ENCODE results near the gene GPR157.
A peak's percentile ranks its signal among the peaks of the same experiment; 100 is the strongest.

GPR157 gene

GRCh38 chr1:9085306-9085940 is 43.5 kb downstream of the GPR157 start:
- H3K4me1 ChIP-seq (ENCODE audit: control insufficient read depth in 2 of 2, insufficient read depth in 1 of 2, low read depth in 1 of 2, low read length in 2 of 2) = no peaks in the 10 kb centered on the region
- H3K4me2 ChIP-seq (ENCODE audit: insufficient read depth, low read length, poor library complexity, severe bottlenecking) = no peak overlapping the region
- H2AFZ ChIP-seq (ENCODE audit: low read length) = no peak overlapping the region
- no peak overlapping the region for H2BK120ac ChIP-seq (ENCODE audit: low read depth, low read length)
- H3K36me3 ChIP-seq (replicated peaks in 1 of 2; ENCODE audit: control insufficient read depth in 2 of 2, insufficient read depth in 2 of 2, low read length in 2 of 2) = no peaks in the 10 kb centered on the region
- H4K91ac ChIP-seq (ENCODE audit: low read depth, low read length, poor library complexity) = no peak overlapping the region
- H2BK5ac ChIP-seq (ENCODE audit: low read length) = no peak overlapping the region
- no peak overlapping the region for H4K8ac ChIP-seq (ENCODE audit: low read depth, low read length)
- no peak for DNase-seq (ENCODE audit: low spot score)
- no peak overlapping the region for H3K9ac ChIP-seq (ENCODE audit: low read depth, low read length, poor library complexity)
- WGBS, 2 donors (ENCODE audit: extremely low coverage in 2 of 2, insufficient read length in 2 of 2, insufficient replicate concordance in 1 of 2) = no CpG with 5 or more reads among the region's 7 CpGs
- no peak overlapping the region for H3K4ac ChIP-seq (ENCODE audit: low read length)
- no peak overlapping the region for H3K18ac ChIP-seq (ENCODE audit: low read length)
- no peaks in the 10 kb centered on the region for H3K9me3 ChIP-seq (replicated peaks in 1 of 2; ENCODE audit: control insufficient read depth in 2 of 2, insufficient read depth in 1 of 2, low read depth in 1 of 2, low read length in 2 of 2)
- no peak overlapping the region for H3K27ac ChIP-seq (replicated peaks; ENCODE audit: low read length)
- no peak overlapping the region for H3K4me3 ChIP-seq (ENCODE audit: low read length in 2 of 2)
- no peaks in the 10 kb centered on the region for H3K27me3 ChIP-seq (ENCODE audit: control insufficient read depth in 3 of 3, insufficient read depth in 3 of 3, low read depth in 1 of 3, low read length in 3 of 3)
- H2BK15ac ChIP-seq (ENCODE audit: low read length) = no peak overlapping the region
- no peak overlapping the region for H2AK5ac ChIP-seq (ENCODE audit: low read depth, low read length)
- no peak overlapping the region for H3K23ac ChIP-seq (ENCODE audit: low read depth, low read length, poor library complexity)
- H2BK12ac ChIP-seq (ENCODE audit: low read length) = no peak overlapping the region
- no peak overlapping the region for H3K14ac ChIP-seq (ENCODE audit: low read length)
- no peaks in the 10 kb centered on the region for H3K79me1 ChIP-seq (ENCODE audit: low read depth, low read length)

GRCh38 chr1:9084906-9085305 is 44.0 kb downstream of the GPR157 start:
- H3K27ac ChIP-seq (replicated peaks; ENCODE audit: low read length) = no peak overlapping the region
- no peak overlapping the region for H3K14ac ChIP-seq (ENCODE audit: low read length)
- no peak overlapping the region for H3K4ac ChIP-seq (ENCODE audit: low read length)
- H3K4me1 ChIP-seq (ENCODE audit: control insufficient read depth in 2 of 2, insufficient read depth in 1 of 2, low read depth in 1 of 2, low read length in 2 of 2) = no peaks in the 10 kb centered on the region
- no peak overlapping the region for H2AFZ ChIP-seq (ENCODE audit: low read length)
- no peaks in the 10 kb centered on the region for H3K9me3 ChIP-seq (replicated peaks in 1 of 2; ENCODE audit: control insufficient read depth in 2 of 2, insufficient read depth in 1 of 2, low read depth in 1 of 2, low read length in 2 of 2)
- no peak overlapping the region for H2AK5ac ChIP-seq (ENCODE audit: low read depth, low read length)
- no peaks in the 10 kb centered on the region for H3K79me1 ChIP-seq (ENCODE audit: low read depth, low read length)
- H3K23ac ChIP-seq (ENCODE audit: low read depth, low read length, poor library complexity) = no peak overlapping the region
- no peak overlapping the region for H2BK12ac ChIP-seq (ENCODE audit: low read length)
- no peak overlapping the region for H4K8ac ChIP-seq (ENCODE audit: low read depth, low read length)
- H2BK5ac ChIP-seq (ENCODE audit: low read length) = peak overlapping the region; percentile 32
- H3K36me3 ChIP-seq (replicated peaks in 1 of 2; ENCODE audit: control insufficient read depth in 2 of 2, insufficient read depth in 2 of 2, low read length in 2 of 2) = no peaks in the 10 kb centered on the region
- H2BK15ac ChIP-seq (ENCODE audit: low read length) = no peak overlapping the region
- H3K18ac ChIP-seq (ENCODE audit: low read length) = no peak overlapping the region
- H3K27me3 ChIP-seq (ENCODE audit: control insufficient read depth in 3 of 3, insufficient read depth in 3 of 3, low read depth in 1 of 3, low read length in 3 of 3) = no peaks in the 10 kb centered on the region
- no peak for DNase-seq (ENCODE audit: low spot score)
- WGBS, 2 donors (ENCODE audit: extremely low coverage in 2 of 2, insufficient read length in 2 of 2, insufficient replicate concordance in 1 of 2) = no CpG with 5 or more reads among the region's 8 CpGs
- H3K4me2 ChIP-seq (ENCODE audit: insufficient read depth, low read length, poor library complexity, severe bottlenecking) = no peak overlapping the region
- H3K4me3 ChIP-seq (ENCODE audit: low read length in 2 of 2) = no peak overlapping the region
- H2BK120ac ChIP-seq (ENCODE audit: low read depth, low read length) = no peak overlapping the region
- H3K9ac ChIP-seq (ENCODE audit: low read depth, low read length, poor library complexity) = no peak overlapping the region
- no peak overlapping the region for H4K91ac ChIP-seq (ENCODE audit: low read depth, low read length, poor library complexity)

- DNase-seq (ENCODE audit: low spot score) = no peak
- H3K4me3 ChIP-seq (ENCODE audit: low read length in 2 of 2) = no peak overlapping the region
- no peak overlapping the region for H2BK15ac ChIP-seq (ENCODE audit: low read length)
- H3K36me3 ChIP-seq (replicated peaks in 1 of 2; ENCODE audit: control insufficient read depth in 2 of 2, insufficient read depth in 2 of 2, low read length in 2 of 2) = no peaks in the 10 kb centered on the region
- H3K23ac ChIP-seq (ENCODE audit: low read depth, low read length, poor library complexity) = no peak overlapping the region
- H3K79me1 ChIP-seq (ENCODE audit: low read depth, low read length) = no peaks in the 10 kb centered on the region
- H3K4ac ChIP-seq (ENCODE audit: low read length) = no peak overlapping the region
- H3K9me3 ChIP-seq (replicated peaks in 1 of 2; ENCODE audit: control insufficient read depth in 2 of 2, insufficient read depth in 1 of 2, low read depth in 1 of 2, low read length in 2 of 2) = no peaks in the 10 kb centered on the region
- no CpG with 5 or more reads among the region's 3 CpGs for WGBS, 2 donors (ENCODE audit: extremely low coverage in 2 of 2, insufficient read length in 2 of 2, insufficient replicate concordance in 1 of 2)
- no peak overlapping the region for H3K27ac ChIP-seq (replicated peaks; ENCODE audit: low read length)
- H3K9ac ChIP-seq (ENCODE audit: low read depth, low read length, poor library complexity) = no peak overlapping the region
- peaks cover 0 to 3% of the 10 kb centered on the region in 2 donors for H3K4me1 ChIP-seq (ENCODE audit: control insufficient read depth in 2 of 2, insufficient read depth in 1 of 2, low read depth in 1 of 2, low read length in 2 of 2)
- H3K27me3 ChIP-seq (ENCODE audit: control insufficient read depth in 3 of 3, insufficient read depth in 3 of 3, low read depth in 1 of 3, low read length in 3 of 3) = no peaks in the 10 kb centered on the region
- H4K91ac ChIP-seq (ENCODE audit: low read depth, low read length, poor library complexity) = no peak overlapping the region
- H2AK5ac ChIP-seq (ENCODE audit: low read depth, low read length) = no peak overlapping the region
- no peak overlapping the region for H3K14ac ChIP-seq (ENCODE audit: low read length)
- no peak overlapping the region for H2BK12ac ChIP-seq (ENCODE audit: low read length)
- no peak overlapping the region for H2BK5ac ChIP-seq (ENCODE audit: low read length)
- H2AFZ ChIP-seq (ENCODE audit: low read length) = no peak overlapping the region
- no peak overlapping the region for H3K4me2 ChIP-seq (ENCODE audit: insufficient read depth, low read length, poor library complexity, severe bottlenecking)
- H3K18ac ChIP-seq (ENCODE audit: low read length) = no peak overlapping the region
- no peak overlapping the region for H2BK120ac ChIP-seq (ENCODE audit: low read depth, low read length)
- H4K8ac ChIP-seq (ENCODE audit: low read depth, low read length) = no peak overlapping the region
These were observed 47.4 kb downstream of the GPR157 start for GRCh38 chr1:9081473-9081872.

- Histone ChIP-seq H2AFZ (ENCODE audit: low read length) (no peak overlapping the region), H2BK120ac (ENCODE audit: low read depth, low read length) (no peak overlapping the region), H3K9me3 (replicated peaks in 1 of 2; ENCODE audit: control insufficient read depth in 2 of 2, insufficient read depth in 1 of 2, low read depth in 1 of 2, low read length in 2 of 2) (no peaks in the 10 kb centered on the region), H2BK15ac (ENCODE audit: low read length) (no peak overlapping the region), H3K4ac (ENCODE audit: low read length) (no peak overlapping the region), H3K4me3 (ENCODE audit: low read length in 2 of 2) (no peak overlapping the region), H2AK5ac (ENCODE audit: low read depth, low read length) (no peak overlapping the region), H3K9ac (ENCODE audit: low read depth, low read length, poor library complexity) (no peak overlapping the region), H2BK12ac (ENCODE audit: low read length) (no peak overlapping the region), H4K8ac (ENCODE audit: low read depth, low read length) (no peak overlapping the region), H3K27me3 (ENCODE audit: control insufficient read depth in 3 of 3, insufficient read depth in 3 of 3, low read depth in 1 of 3, low read length in 3 of 3) (no peaks in the 10 kb centered on the region), H3K23ac (ENCODE audit: low read depth, low read length, poor library complexity) (no peak overlapping the region), H3K4me1 (ENCODE audit: control insufficient read depth in 2 of 2, insufficient read depth in 1 of 2, low read depth in 1 of 2, low read length in 2 of 2) (peaks cover 0 to 3% of the 10 kb centered on the region in 2 donors), H3K79me1 (ENCODE audit: low read depth, low read length) (no peaks in the 10 kb centered on the region), H2BK5ac (ENCODE audit: low read length) (no peak overlapping the region), H3K14ac (ENCODE audit: low read length) (no peak overlapping the region), H3K36me3 (replicated peaks in 1 of 2; ENCODE audit: control insufficient read depth in 2 of 2, insufficient read depth in 2 of 2, low read length in 2 of 2) (no peaks in the 10 kb centered on the region), H3K27ac (replicated peaks; ENCODE audit: low read length) (no peak overlapping the region), H3K18ac (ENCODE audit: low read length) (no peak overlapping the region), H3K4me2 (ENCODE audit: insufficient read depth, low read length, poor library complexity, severe bottlenecking) (no peak overlapping the region), H4K91ac (ENCODE audit: low read depth, low read length, poor library complexity) (no peak overlapping the region)
- no CpG with 5 or more reads among the region's 6 CpGs for WGBS, 2 donors (ENCODE audit: extremely low coverage in 2 of 2, insufficient read length in 2 of 2, insufficient replicate concordance in 1 of 2)
- DNase-seq (ENCODE audit: low spot score) = no peak
These were observed 48.1 kb downstream of the GPR157 start for GRCh38 chr1:9080705-9081291.
